ENCODE results near the gene RANGAP1. TPM values are rescaled to one million over a fixed set of nuclear protein-coding genes. Genes with fewer than 3 reads are reported as not detected.

The RANGAP1 gene
- total RNA-seq, 4 donors from 2014 or later = 18.7 to 38.7 (median 35.6) TPM

- DNase-seq = no peak
These were observed 56.8 kb downstream of the RANGAP1 start for GRCh38 chr22:41229215-41229614.

GRCh38 chr22:41226723-41227655 is 59.0 kb downstream of the RANGAP1 start:
- Histone ChIP-seq H3K4me3 (no peak overlapping the region), H3K4me1 (no peaks in the 10 kb centered on the region), H3K27me3 (no peaks in the 10 kb centered on the region), H3K27ac (no peak overlapping the region), H3K9me3 (no peaks in the 10 kb centered on the region), H3K36me3 (no peaks in the 10 kb centered on the region)
- DNase-seq = no peak
- intact Hi-C loops (cut with DNase I; ENCODE audit: low total_unique reads) = no loop called here
- TF ChIP-seq, protein P1, sequence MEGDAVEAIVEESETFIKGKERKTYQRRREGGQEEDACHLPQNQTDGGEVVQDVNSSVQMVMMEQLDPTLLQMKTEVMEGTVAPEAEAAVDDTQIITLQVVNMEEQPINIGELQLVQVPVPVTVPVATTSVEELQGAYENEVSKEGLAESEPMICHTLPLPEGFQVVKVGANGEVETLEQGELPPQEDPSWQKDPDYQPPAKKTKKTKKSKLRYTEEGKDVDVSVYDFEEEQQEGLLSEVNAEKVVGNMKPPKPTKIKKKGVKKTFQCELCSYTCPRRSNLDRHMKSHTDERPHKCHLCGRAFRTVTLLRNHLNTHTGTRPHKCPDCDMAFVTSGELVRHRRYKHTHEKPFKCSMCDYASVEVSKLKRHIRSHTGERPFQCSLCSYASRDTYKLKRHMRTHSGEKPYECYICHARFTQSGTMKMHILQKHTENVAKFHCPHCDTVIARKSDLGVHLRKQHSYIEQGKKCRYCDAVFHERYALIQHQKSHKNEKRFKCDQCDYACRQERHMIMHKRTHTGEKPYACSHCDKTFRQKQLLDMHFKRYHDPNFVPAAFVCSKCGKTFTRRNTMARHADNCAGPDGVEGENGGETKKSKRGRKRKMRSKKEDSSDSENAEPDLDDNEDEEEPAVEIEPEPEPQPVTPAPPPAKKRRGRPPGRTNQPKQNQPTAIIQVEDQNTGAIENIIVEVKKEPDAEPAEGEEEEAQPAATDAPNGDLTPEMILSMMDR (IDR thresholded peaks at IDR 0.05) = no peak
- no peak for TF ChIP-seq POLR2A (IDR thresholded peaks at IDR 0.05)

More at GRCh38 chr22:41229215-41229614, 56.8 kb downstream of the RANGAP1 start:
- Histone ChIP-seq H3K27me3 (no peaks in the 10 kb centered on the region), H3K36me3 (no peaks in the 10 kb centered on the region), H3K9me3 (no peaks in the 10 kb centered on the region), H3K4me3 (no peak overlapping the region), H3K27ac (no peak overlapping the region), H3K4me1 (no peaks in the 10 kb centered on the region)
- no peak for TF ChIP-seq POLR2A (IDR thresholded peaks at IDR 0.05)
- TF ChIP-seq, protein P1 (IDR thresholded peaks at IDR 0.05) = no peak
- intact Hi-C loops (cut with DNase I; ENCODE audit: low total_unique reads) = no loop called here

DNA sequence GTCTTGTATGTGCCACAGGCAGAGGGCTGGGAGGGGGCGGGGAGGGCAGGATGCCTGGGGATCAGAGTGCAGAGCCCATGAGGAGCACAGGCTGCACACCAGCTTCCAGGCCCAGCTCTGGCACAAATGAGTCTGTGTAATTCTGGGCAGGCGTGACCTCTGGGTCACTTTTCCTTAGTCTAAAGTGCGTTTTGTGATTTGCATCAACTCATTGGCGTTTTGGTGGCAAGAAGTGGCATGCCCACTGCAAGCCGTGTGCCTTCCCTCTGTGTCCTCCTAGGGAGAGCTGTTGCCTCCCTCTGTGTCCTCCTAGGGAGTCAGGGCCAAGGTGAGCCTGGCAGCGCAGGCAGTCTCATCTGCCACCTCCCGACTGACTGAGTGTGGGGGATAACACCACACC is 62.5 kb downstream of the RANGAP1 start:
- H3K36me3 ChIP-seq = no peaks in the 10 kb centered on the region
- no peak overlapping the region for H3K27ac ChIP-seq
- DNase-seq = no peak
- no peak overlapping the region for H3K4me3 ChIP-seq
- TF ChIP-seq, protein P1 (IDR thresholded peaks at IDR 0.05) = no peak
- TF ChIP-seq POLR2A (IDR thresholded peaks at IDR 0.05) = no peak
- H3K27me3 ChIP-seq = no peaks in the 10 kb centered on the region
- intact Hi-C loops (cut with DNase I; ENCODE audit: low total_unique reads) = no loop called here
- H3K4me1 ChIP-seq = no peaks in the 10 kb centered on the region
- no peaks in the 10 kb centered on the region for H3K9me3 ChIP-seq

GRCh38 chr22:41222846-41223507 is 63.0 kb downstream of the RANGAP1 start:
- H3K36me3 ChIP-seq = no peaks in the 10 kb centered on the region
- H3K27ac ChIP-seq = no peak overlapping the region

More at GRCh38 chr22:41222846-41223507, 63.0 kb downstream of the RANGAP1 start:
- intact Hi-C loops (cut with DNase I; ENCODE audit: low total_unique reads) = no loop called here
- no peak for TF ChIP-seq POLR2A (IDR thresholded peaks at IDR 0.05)
- TF ChIP-seq, protein P1 (IDR thresholded peaks at IDR 0.05) = no peak
- H3K27me3 ChIP-seq = no peaks in the 10 kb centered on the region
- H3K4me3 ChIP-seq = no peak overlapping the region
- no peaks in the 10 kb centered on the region for H3K4me1 ChIP-seq
- no peak for DNase-seq
- no peaks in the 10 kb centered on the region for H3K9me3 ChIP-seq
